ENCODE measurements around the gene MPND. TPM values are rescaled to one million over a fixed set of nuclear protein-coding genes. Genes with fewer than 3 reads are reported as not detected.
A peak's percentile ranks its signal among the peaks of the same experiment; 100 is the strongest.

The MPND gene
- total and polyA plus RNA-seq, 2 of the 13 experiments (the other 11 are each of a cell fraction or from before 2014, with no cell fraction given) = 10.8 to 15.8 TPM

DNA sequence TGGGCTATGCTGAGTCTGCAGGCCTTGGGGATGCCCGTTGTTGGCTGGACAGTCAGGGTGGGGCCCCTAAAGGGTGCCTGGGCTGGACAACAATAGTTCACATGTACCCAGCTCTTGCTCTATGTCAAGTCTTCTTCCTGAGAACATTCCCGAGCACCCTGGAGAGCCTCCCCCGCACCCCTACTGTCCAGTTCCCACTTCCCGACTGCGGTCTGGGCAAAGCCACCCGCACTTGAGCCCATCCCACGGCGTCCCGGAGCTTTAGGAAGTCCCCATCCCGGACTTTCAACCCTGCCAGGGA is 1.1 kb upstream of the MPND start (continued):
- 0 out of 2 replicates have a peak, but pooled peaks have one; percentile 35 for TF ChIP-seq ZNF253 (CRISPR knock-in tag; IDR thresholded peaks at IDR 0.05; ENCODE audit: borderline replicate concordance)
- TF ChIP-seq HIC2 (CRISPR knock-in tag; IDR thresholded peaks at IDR 0.05; ENCODE audit: low read depth) = 0 out of 2 replicates have a peak, but pooled peaks have one; percentile 25
- 0 out of 2 replicates have a peak, but pooled peaks have one; percentile 52 for TF ChIP-seq ZNF747 (CRISPR knock-in tag; IDR thresholded peaks at IDR 0.05; ENCODE audit: borderline replicate concordance)
- peak; percentile 31; the same call in 1 of the 2 replicates for TF ChIP-seq ZNF777 (CRISPR knock-in tag; IDR thresholded peaks at IDR 0.05)
- 0 out of 2 replicates have a peak, but pooled peaks have one; percentile 50 for TF ChIP-seq THAP9 (CRISPR knock-in tag; IDR thresholded peaks at IDR 0.05; ENCODE audit: borderline replicate concordance)
- peak; percentile 63 for TF ChIP-seq HNRNPH1 (optimal IDR thresholded peaks at IDR 0.05; ENCODE audit: low read depth, low read length)
- TF ChIP-seq MYNN (CRISPR knock-in tag; IDR thresholded peaks at IDR 0.05; ENCODE audit: low read depth) = no peak

Measured in HepG2 (cell line).